Upper lobe of left lung (tissue), 6 donors: ENCODE measurements around the gene ARHGAP45. TPM values are rescaled to one million over a fixed set of nuclear protein-coding genes. Genes with fewer than 3 reads are reported as not detected.

Experiments
- ATAC-seq, 2 donors: fragments of 200-7000 bp; cut with Tn5 transposase; one replicate each; pipeline ENCODE4 v1.9.1; 2022; ENCODE audit warnings: mild to moderate bottlenecking in 2 of 2, moderate library complexity in 2 of 2; ENCODE audit not compliant: low FRiP score in 2 of 2
- DNase-seq, 2 donors: peaks; one replicate each; pipeline ENCODE4 v3.0.0-alpha.2; 2019 to 2020
- H3K27ac ChIP-seq, 4 donors: fragments of 200-600 bp; sonication (generic); one replicate each; pipeline ENCODE4 v1.5.1; 2016 to 2019
- H3K27me3 ChIP-seq, 4 donors: fragments of 200-600 bp; sonication (generic); one replicate each; pipeline ENCODE4 v1.5.1; 2017 to 2019
- H3K36me3 ChIP-seq, 4 donors: fragments of 200-600 bp; sonication (generic); one replicate each; pipeline ENCODE4 v1.5.1; 2016 to 2019
- H3K4me1 ChIP-seq, 4 donors: fragments of 200-600 bp; sonication (generic); one replicate each; pipeline ENCODE4 v1.5.1; 2018 to 2019
- H3K4me3 ChIP-seq, 4 donors: fragments of 200-600 bp; sonication (generic); one replicate each; pipeline ENCODE4 v1.5.1; 2017 to 2019; ENCODE audit warnings: mild to moderate bottlenecking in 2 of 4, moderate library complexity in 1 of 4
- H3K9me3 ChIP-seq, 4 donors: fragments of 200-600 bp; sonication (generic); one replicate each; pipeline ENCODE4 v1.5.1; 2018 to 2019
- EP300 ChIP-seq, 4 donors: sonication (generic); formaldehyde crosslinking; IDR thresholded peaks; one replicate each; pipeline ENCODE4 v1.5.1; 2017; ENCODE audit warnings: antibody characterized with exemption in 4 of 4, control low read depth in 2 of 4
- POLR2A ChIP-seq, 4 donors: fragments of 450-650 bp; IDR thresholded peaks; one replicate each; pipeline ENCODE4 v1.5.1; 2016 to 2017; ENCODE audit warnings: antibody characterized with exemption in 4 of 4, mild to moderate bottlenecking in 2 of 4
- POLR2AphosphoS5 ChIP-seq, 2 donors: sonication (generic); formaldehyde crosslinking; IDR thresholded peaks; one replicate each; pipeline ENCODE4 v1.5.1; 2017; ENCODE audit warnings: antibody characterized with exemption in 2 of 2
- WGBS, 2 donors: methylation state at CpG; one replicate each; pipeline ENCODE4 v1.1.5; 2017 to 2018; 5-methylcytosine and 5-hydroxymethylcytosine counted together
- total RNA-seq, 6 donors: library from RNA; depleted of rRNA in 4 of 6; stranded (reverse); fragments of >200 nt in 4 of 6; gene quantifications; one replicate each; pipeline versions ENCODE4 v1.1.0 to v1.2.1, GENCODE V29; 2016 to 2021
- TF ChIP-seq, protein P1 (sequence below), 6 experiments: fragments of 450-650 bp in 4 of 6; fragments of 200-600 bp in 2 of 6; sonication (generic) in 2 of 6; IDR thresholded peaks; one replicate each; pipeline ENCODE4 v1.5.1; 2016 to 2019; ENCODE audit warnings: antibody characterized with exemption in 6 of 6
- donor health status: DM: no; HTN: no; CAD: no; lungs with moderate emphysema.
- donor health status: DM: no; HTN: yes; CAD: no; lungs with severe emphysema.

Gene ARHGAP45
- total RNA-seq, 6 donors from 2014 or later: 91.6 to 332 (median 123) TPM

DNA sequence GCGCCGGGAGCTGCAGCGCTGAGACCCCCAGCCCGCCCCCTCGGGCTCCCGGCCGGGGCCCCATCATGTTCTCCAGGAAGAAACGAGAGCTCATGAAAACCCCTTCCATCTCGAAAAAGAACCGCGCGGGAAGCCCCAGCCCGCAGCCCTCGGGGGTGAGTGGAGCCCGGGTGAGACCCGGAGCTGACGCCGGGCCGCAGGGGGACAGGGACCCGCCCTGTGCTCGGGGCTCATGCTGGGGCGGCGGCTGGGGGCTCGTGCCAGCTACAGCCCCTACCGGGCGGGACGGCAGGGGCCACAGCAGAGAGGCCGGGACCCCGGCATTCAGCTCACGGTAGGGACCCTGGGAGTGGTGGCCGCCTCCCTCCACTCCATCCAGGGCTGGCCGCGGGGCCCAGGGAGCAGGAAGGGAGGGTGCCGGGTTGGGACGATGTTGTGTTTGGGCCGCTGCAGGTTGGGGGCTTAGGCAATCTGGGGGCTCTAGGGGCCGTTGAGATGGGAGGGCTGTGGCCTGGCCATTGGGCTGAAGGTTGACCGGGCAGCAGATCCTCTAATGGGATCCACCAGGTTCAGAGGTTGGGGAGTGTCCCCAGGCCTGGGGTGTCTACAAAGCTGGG is 482 bp downstream of the ARHGAP45 start:
- peaks cover 0 to 9% (median 0%) of the 10 kb centered on the region in 4 donors for H3K27me3 ChIP-seq
- ATAC-seq (no peak), DNase-seq (peak in 1 of 2 donors; percentile 87)
- H3K4me1 ChIP-seq: peaks cover 64 to 93% (median 72%) of the 10 kb centered on the region in 4 donors
- peaks cover 0 to 10% (median 3%) of the 10 kb centered on the region in 4 donors for H3K36me3 ChIP-seq
- peak overlapping the region; percentile 80 to 96 (median 90) for H3K27ac ChIP-seq
- H3K9me3 ChIP-seq: no peaks in the 10 kb centered on the region
- TF ChIP-seq POLR2AphosphoS5 (IDR thresholded peaks at IDR 0.05) (no peak), POLR2A (IDR thresholded peaks at IDR 0.05) (no peak), EP300 (IDR thresholded peaks at IDR 0.05) (no peak)
- TF ChIP-seq, protein P1, sequence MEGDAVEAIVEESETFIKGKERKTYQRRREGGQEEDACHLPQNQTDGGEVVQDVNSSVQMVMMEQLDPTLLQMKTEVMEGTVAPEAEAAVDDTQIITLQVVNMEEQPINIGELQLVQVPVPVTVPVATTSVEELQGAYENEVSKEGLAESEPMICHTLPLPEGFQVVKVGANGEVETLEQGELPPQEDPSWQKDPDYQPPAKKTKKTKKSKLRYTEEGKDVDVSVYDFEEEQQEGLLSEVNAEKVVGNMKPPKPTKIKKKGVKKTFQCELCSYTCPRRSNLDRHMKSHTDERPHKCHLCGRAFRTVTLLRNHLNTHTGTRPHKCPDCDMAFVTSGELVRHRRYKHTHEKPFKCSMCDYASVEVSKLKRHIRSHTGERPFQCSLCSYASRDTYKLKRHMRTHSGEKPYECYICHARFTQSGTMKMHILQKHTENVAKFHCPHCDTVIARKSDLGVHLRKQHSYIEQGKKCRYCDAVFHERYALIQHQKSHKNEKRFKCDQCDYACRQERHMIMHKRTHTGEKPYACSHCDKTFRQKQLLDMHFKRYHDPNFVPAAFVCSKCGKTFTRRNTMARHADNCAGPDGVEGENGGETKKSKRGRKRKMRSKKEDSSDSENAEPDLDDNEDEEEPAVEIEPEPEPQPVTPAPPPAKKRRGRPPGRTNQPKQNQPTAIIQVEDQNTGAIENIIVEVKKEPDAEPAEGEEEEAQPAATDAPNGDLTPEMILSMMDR (IDR thresholded peaks at IDR 0.05): no peak
- H3K4me3 ChIP-seq: peak overlapping the region; percentile 48 to 75 (median 62)
- WGBS, 2 donors: 1 to 17% methylated on average over 2 to 31 of the region's 38 CpGs

GRCh38 chr19:1068009-1069001 is 1.3 kb downstream of the ARHGAP45 start:
- peaks cover 0 to 9% (median 0%) of the 10 kb centered on the region in 4 donors for H3K27me3 ChIP-seq
- H3K36me3 ChIP-seq: peaks cover 0 to 16% (median 7%) of the 10 kb centered on the region in 4 donors
- no peaks in the 10 kb centered on the region for H3K9me3 ChIP-seq
- ATAC-seq (peak in 1 of 2 donors; percentile 42), DNase-seq (peak; percentile 64 to 91)
- TF ChIP-seq POLR2A (IDR thresholded peaks at IDR 0.05): no peak
- peak in 1 of 2 donors; percentile 31 for TF ChIP-seq POLR2AphosphoS5 (IDR thresholded peaks at IDR 0.05)
- peak overlapping the region; percentile 48 to 75 (median 62) for H3K4me3 ChIP-seq
- peak overlapping the region; percentile 80 to 96 (median 90) for H3K27ac ChIP-seq
- H3K4me1 ChIP-seq: peaks cover 64 to 100% (median 72%) of the 10 kb centered on the region in 4 donors
- WGBS, 2 donors: 35 to 49% methylated on average over 25 to 41 of the region's 45 CpGs

- 43 to 44% methylated on average over 20 to 25 of the region's 25 CpGs for WGBS, 2 donors
- peak; percentile 79 to 91 for DNase-seq
- Histone ChIP-seq H3K4me1 (peaks cover 69 to 100% (median 73%) of the 10 kb centered on the region in 4 donors), H3K9me3 (no peaks in the 10 kb centered on the region), H3K27me3 (peaks cover 0 to 9% (median 0%) of the 10 kb centered on the region in 4 donors), H3K4me3 (peak overlapping the region; percentile 48 to 75 (median 62)), H3K36me3 (peaks cover 0 to 25% (median 14%) of the 10 kb centered on the region in 4 donors), H3K27ac (peak overlapping the region; percentile 80 to 96 (median 90))
- peak; percentile 42 to 70 for ATAC-seq
- TF ChIP-seq, protein P1 (IDR thresholded peaks at IDR 0.05): peak in 2 of 6 experiments; percentile 29 to 48
- TF ChIP-seq POLR2A (IDR thresholded peaks at IDR 0.05) (peak in 1 of 4 donors; percentile 10), EP300 (IDR thresholded peaks at IDR 0.05) (peak in 2 of 4 donors; percentile 27 to 50), POLR2AphosphoS5 (IDR thresholded peaks at IDR 0.05) (peak; percentile 69 to 77)
Measured at GRCh38 chr19:1069009-1069779, 2.2 kb downstream of the ARHGAP45 start.

DNA sequence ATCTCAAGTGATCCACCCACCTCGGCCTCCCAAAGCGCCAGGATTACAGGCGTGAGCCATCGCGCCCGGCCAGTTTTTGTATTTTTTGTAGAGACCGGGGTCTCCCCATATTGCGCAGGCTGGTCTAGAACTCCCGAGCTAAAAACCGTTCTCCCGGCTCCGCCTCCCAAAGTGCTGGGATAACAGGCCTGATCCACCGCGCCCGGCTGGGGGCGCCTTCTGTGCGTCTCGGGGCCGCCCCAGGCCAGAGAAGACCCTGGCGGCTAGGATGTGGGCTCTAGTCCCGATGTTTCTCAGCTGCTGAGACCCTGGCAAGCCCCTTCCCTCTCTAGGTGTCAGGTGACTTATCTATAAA is 3.6 kb downstream of the ARHGAP45 start:
- 64 to 86% methylated on average over 19 of the region's 21 CpGs for WGBS, 2 donors
- H3K4me1 ChIP-seq: peaks cover 69 to 99% (median 73%) of the 10 kb centered on the region in 4 donors
- peaks cover 0 to 9% (median 0%) of the 10 kb centered on the region in 4 donors for H3K27me3 ChIP-seq

More for the DNA sequence above, 3.6 kb downstream of the ARHGAP45 start:
- H3K36me3 ChIP-seq: peaks cover 0 to 25% (median 14%) of the 10 kb centered on the region in 4 donors
- peak in 1 of 2 donors; percentile 69 for DNase-seq
- H3K9me3 ChIP-seq: no peaks in the 10 kb centered on the region
- peak overlapping the region in 2 of 4 donors; percentile 21 to 91 for H3K27ac ChIP-seq
- no peak for ATAC-seq
- no peak for TF ChIP-seq POLR2AphosphoS5 (IDR thresholded peaks at IDR 0.05)
- TF ChIP-seq, protein P1 (IDR thresholded peaks at IDR 0.05): no peak
- H3K4me3 ChIP-seq: no peak overlapping the region
